Kidney (tissue), 14 donors: ENCODE measurements around the gene IMMP2L. TPM values are rescaled to one million over a fixed set of nuclear protein-coding genes. Genes with fewer than 3 reads are reported as not detected.

Experiments
- DNase-seq, 5 donors: peaks; one replicate each; pipeline ENCODE4 v3.0.0-alpha.2; 2013 to 2020
- FAIRE-seq: peaks from 2 replicates; lab custom pipeline; 2012; peaks lifted over from hg19 to GRCh38; lab: Jason Lieb, UNC
- H3K27ac ChIP-seq, 2 donors: one replicate each; pipeline ENCODE4 v1.7.0; 2013; ENCODE audit warnings: low read depth in 2 of 2, low read length in 2 of 2, inconsistent platforms in 1 of 2
- H3K27me3 ChIP-seq: one replicate; pipeline ENCODE4 v1.7.1; 2013; ENCODE audit warnings: low read length, inconsistent platforms; ENCODE audit not compliant: control insufficient read depth, insufficient read depth
- H3K36me3 ChIP-seq, 3 donors: one replicate each; pipeline versions ENCODE4 v1.7.0 to v1.7.1; 2013; ENCODE audit warnings: low read length in 3 of 3, control low read depth in 1 of 3, inconsistent platforms in 1 of 3; ENCODE audit not compliant: insufficient read depth in 3 of 3, control insufficient read depth in 2 of 3
- H3K4me1 ChIP-seq, 3 donors: one replicate each; pipeline versions ENCODE4 v1.7.0 to v1.7.1; 2013; ENCODE audit warnings: low read length in 3 of 3, inconsistent platforms in 1 of 3, low read depth in 1 of 3; ENCODE audit not compliant: control insufficient read depth in 2 of 3, insufficient read depth in 2 of 3
- H3K4me3 ChIP-seq, 3 donors: one replicate each; pipeline versions ENCODE4 v1.7.0 to v1.8.1; 2013; ENCODE audit warnings: low read length in 3 of 3, control low read depth in 1 of 3, inconsistent platforms in 1 of 3
- H3K9ac ChIP-seq, 3 donors: one replicate each; pipeline versions ENCODE4 v1.7.0 to v1.7.1; 2013; ENCODE audit warnings: low read length in 3 of 3, control low read depth in 1 of 3, inconsistent platforms in 1 of 3
- H3K9me3 ChIP-seq, 3 donors: one replicate each; pipeline versions ENCODE4 v1.7.0 to v1.7.1; 2013; ENCODE audit warnings: low read length in 3 of 3, control low read depth in 1 of 3, inconsistent platforms in 1 of 3; ENCODE audit not compliant: control insufficient read depth in 2 of 3, insufficient read depth in 1 of 3
- intact Hi-C: fragments of 100-400 bp; cut with DNase I; formaldehyde crosslinking; loops from one replicate; pipeline ENCODE4 v1.11.1; 2022
- polyA plus RNA-seq: library from polyadenylated mRNA; stranded (reverse); fragments of 350-450 nt; fragmentation: Illumina TruSeq; extraction: RNeasy Lipid Tissue Mini Kit (QIAGEN cat#74804); gene quantifications from one replicate; pipeline ENCODE4 v1.2.3, GENCODE V29; 2014; ENCODE audit warnings: low read depth, low replicate concordance; ENCODE audit not compliant: insufficient read depth
- total RNA-seq: library from RNA; stranded (reverse); fragmentation: NEBNext Ultra II Directional; extraction: Animal tissue kit (Norgen Biotek cat#: 25700); gene quantifications from one replicate; pipeline ENCODE4 v1.2.1, GENCODE V29; 2021
- TF ChIP-seq, protein P1 (sequence below): IDR thresholded peaks from 3 replicates; pipeline ENCODE4 v1.5.1; 2012; ENCODE audit warnings: mild to moderate bottlenecking, moderate library complexity, borderline replicate concordance; ENCODE audit not compliant: insufficient read depth; ENCODE audit errors: extremely low read depth
- donor health status: control.
- donor health status: control.
- donor health status: control.
- donor health status: control.
- donor health status: control.
- donor health status: DM: yes; HTN: yes; CAD: no.
- donor health status: Normal renal cell carcinoma (clear cell type).

The IMMP2L gene
- total and polyA plus RNA-seq, 2 donors from 2014 or later, result 46.4 to 52.1 TPM

DNA sequence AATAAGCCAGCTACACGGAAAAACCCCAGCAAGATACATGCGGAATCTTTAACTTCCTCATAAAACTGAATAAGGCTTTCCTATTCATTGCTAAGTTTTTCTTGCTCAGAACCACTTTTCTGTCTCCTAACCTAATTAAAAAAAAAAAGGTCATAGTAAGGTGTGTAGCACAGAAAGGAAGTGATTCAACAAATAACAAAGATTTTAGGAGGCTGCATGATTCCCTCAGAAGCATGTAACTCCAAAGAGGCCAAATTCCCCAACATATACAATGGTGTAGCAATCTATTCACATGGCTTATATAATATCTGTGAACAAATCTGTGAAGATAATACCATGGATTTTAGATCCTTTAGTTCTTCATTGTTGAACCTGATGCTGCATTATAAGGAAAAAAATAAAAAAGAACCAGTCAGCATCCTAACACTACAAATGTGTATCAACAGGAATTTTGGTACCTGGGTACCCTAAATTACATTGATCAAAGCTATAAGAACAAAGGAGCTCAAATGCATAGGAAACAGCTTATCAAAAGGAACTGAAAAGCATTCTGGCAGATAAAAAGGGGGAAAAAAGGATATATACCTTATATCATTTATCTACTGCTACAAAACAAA, 63.8 kb downstream of the IMMP2L start:
- intact Hi-C loops, result no loop called here
- Histone ChIP-seq H3K9ac (no peak overlapping the region), H3K9me3 (no peaks in the 10 kb centered on the region), H3K36me3 (no peaks in the 10 kb centered on the region), H3K4me3 (no peak overlapping the region), H3K4me1 (no peaks in the 10 kb centered on the region), H3K27ac (no peak overlapping the region), H3K27me3 (no peaks in the 10 kb centered on the region)
- FAIRE-seq, result no peak
- TF ChIP-seq, protein P1, sequence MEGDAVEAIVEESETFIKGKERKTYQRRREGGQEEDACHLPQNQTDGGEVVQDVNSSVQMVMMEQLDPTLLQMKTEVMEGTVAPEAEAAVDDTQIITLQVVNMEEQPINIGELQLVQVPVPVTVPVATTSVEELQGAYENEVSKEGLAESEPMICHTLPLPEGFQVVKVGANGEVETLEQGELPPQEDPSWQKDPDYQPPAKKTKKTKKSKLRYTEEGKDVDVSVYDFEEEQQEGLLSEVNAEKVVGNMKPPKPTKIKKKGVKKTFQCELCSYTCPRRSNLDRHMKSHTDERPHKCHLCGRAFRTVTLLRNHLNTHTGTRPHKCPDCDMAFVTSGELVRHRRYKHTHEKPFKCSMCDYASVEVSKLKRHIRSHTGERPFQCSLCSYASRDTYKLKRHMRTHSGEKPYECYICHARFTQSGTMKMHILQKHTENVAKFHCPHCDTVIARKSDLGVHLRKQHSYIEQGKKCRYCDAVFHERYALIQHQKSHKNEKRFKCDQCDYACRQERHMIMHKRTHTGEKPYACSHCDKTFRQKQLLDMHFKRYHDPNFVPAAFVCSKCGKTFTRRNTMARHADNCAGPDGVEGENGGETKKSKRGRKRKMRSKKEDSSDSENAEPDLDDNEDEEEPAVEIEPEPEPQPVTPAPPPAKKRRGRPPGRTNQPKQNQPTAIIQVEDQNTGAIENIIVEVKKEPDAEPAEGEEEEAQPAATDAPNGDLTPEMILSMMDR, result no peak
- no peak for DNase-seq

- TF ChIP-seq, protein P1, result no peak
- no peaks in the 10 kb centered on the region for H3K4me1 ChIP-seq
- no peak overlapping the region for H3K27ac ChIP-seq
- FAIRE-seq, result no peak
- H3K4me3 ChIP-seq, result no peak overlapping the region
- no peaks in the 10 kb centered on the region for H3K27me3 ChIP-seq
- no peaks in the 10 kb centered on the region for H3K9me3 ChIP-seq
- H3K9ac ChIP-seq, result no peak overlapping the region
- no peak for DNase-seq
- intact Hi-C loops, result no loop called here
- no peaks in the 10 kb centered on the region for H3K36me3 ChIP-seq
Measured at GRCh38 chr7:111495173-111495810, 67.0 kb downstream of the IMMP2L start.

GRCh38 chr7:111492234-111492633, 70.1 kb downstream of the IMMP2L start:
- Histone ChIP-seq H3K27ac (no peak overlapping the region), H3K9ac (no peak overlapping the region), H3K4me1 (no peaks in the 10 kb centered on the region), H3K27me3 (no peaks in the 10 kb centered on the region), H3K9me3 (no peaks in the 10 kb centered on the region), H3K36me3 (no peaks in the 10 kb centered on the region), H3K4me3 (no peak overlapping the region)
- FAIRE-seq (no peak), DNase-seq (no peak)
- TF ChIP-seq, protein P1, result no peak
- intact Hi-C loops, result no loop called here
